ENCODE results near the gene DGKD.
"Not testable (repeated sequence)": the region's sequence is repeated elsewhere in the genome, so short reads cannot be mapped to it uniquely, and the experiment has no call there.

DGKD gene

GRCh38 chr2:233395687-233396086 lies 41.4 kb downstream of the DGKD start:
- TF ChIP-seq CTCF (IDR thresholded peaks at IDR 0.05; ENCODE audit: borderline replicate concordance, insufficient read depth, low read depth, low read length) = no peak
- H3K4me3 ChIP-seq (ENCODE audit: low read depth, low read length) = no peak overlapping the region

GRCh38 chr2:233396726-233397665 lies 42.7 kb downstream of the DGKD start:
- H3K4me3 ChIP-seq (ENCODE audit: low read depth, low read length) = not testable (repeated sequence)

- no peak overlapping the region for H3K4me3 ChIP-seq (ENCODE audit: low read depth, low read length)
- no peak for TF ChIP-seq CTCF (IDR thresholded peaks at IDR 0.05; ENCODE audit: borderline replicate concordance, insufficient read depth, low read depth, low read length)
Observed at GRCh38 chr2:233399306-233400225, 45.3 kb downstream of the DGKD start.

GRCh38 chr2:233400341-233400740 lies 46.0 kb downstream of the DGKD start:
- no peak for TF ChIP-seq CTCF (IDR thresholded peaks at IDR 0.05; ENCODE audit: borderline replicate concordance, insufficient read depth, low read depth, low read length)
- no peak overlapping the region for H3K4me3 ChIP-seq (ENCODE audit: low read depth, low read length)

GRCh38 chr2:233400961-233401360 lies 46.7 kb downstream of the DGKD start:
- TF ChIP-seq CTCF (IDR thresholded peaks at IDR 0.05; ENCODE audit: borderline replicate concordance, insufficient read depth, low read depth, low read length) = no peak
- no peak overlapping the region for H3K4me3 ChIP-seq (ENCODE audit: low read depth, low read length)

GRCh38 chr2:233402346-233402745 lies 48.1 kb downstream of the DGKD start:
- no peak for TF ChIP-seq CTCF (IDR thresholded peaks at IDR 0.05; ENCODE audit: borderline replicate concordance, insufficient read depth, low read depth, low read length)
- H3K4me3 ChIP-seq (ENCODE audit: low read depth, low read length) = no peak overlapping the region

GRCh38 chr2:233402789-233403188 lies 48.5 kb downstream of the DGKD start:
- no peak for TF ChIP-seq CTCF (IDR thresholded peaks at IDR 0.05; ENCODE audit: borderline replicate concordance, insufficient read depth, low read depth, low read length)
- no peak overlapping the region for H3K4me3 ChIP-seq (ENCODE audit: low read depth, low read length)
